ENCODE data around the gene LRMDA.

The LRMDA gene

GRCh38 chr10:76429368-76430060, 998.1 kb downstream of the LRMDA start:
- no peaks in the 10 kb centered on the region for H3K79me2 ChIP-seq

GRCh38 chr10:76430061-76430645, 998.7 kb downstream of the LRMDA start:
- H3K79me2 ChIP-seq = no peaks in the 10 kb centered on the region
- no peaks in the 10 kb centered on the region for H3K36me3 ChIP-seq (ENCODE audit: control insufficient read depth, insufficient read depth, low read length)
- H3K4me1 ChIP-seq = peaks cover 3% of the 10 kb centered on the region
- no peak overlapping the region for H3K4me2 ChIP-seq (ENCODE audit: low read length)
- no peaks in the 10 kb centered on the region for H3K27me3 ChIP-seq (ENCODE audit: control insufficient read depth, insufficient read depth, low read length)
- no peak overlapping the region for H3K27ac ChIP-seq
- no peak overlapping the region for H2AFZ ChIP-seq
- no peak overlapping the region for H3K4me3 ChIP-seq (ENCODE audit: low read depth, low read length)
- TF ChIP-seq CTCF (IDR thresholded peaks at IDR 0.05) = no peak
- H3K9me3 ChIP-seq (ENCODE audit: control insufficient read depth, low read length) = no peaks in the 10 kb centered on the region
- H3K9ac ChIP-seq = no peak overlapping the region

More at GRCh38 chr10:76429368-76430060, 998.1 kb downstream of the LRMDA start:
- no peak overlapping the region for H3K4me3 ChIP-seq (ENCODE audit: low read depth, low read length)
- no peak overlapping the region for H2AFZ ChIP-seq
- H3K9ac ChIP-seq = no peak overlapping the region
- H3K4me2 ChIP-seq (ENCODE audit: low read length) = no peak overlapping the region
- H3K9me3 ChIP-seq (ENCODE audit: control insufficient read depth, low read length) = no peaks in the 10 kb centered on the region
- peaks cover 3% of the 10 kb centered on the region for H3K4me1 ChIP-seq
- TF ChIP-seq CTCF (IDR thresholded peaks at IDR 0.05) = no peak
- no peaks in the 10 kb centered on the region for H3K27me3 ChIP-seq (ENCODE audit: control insufficient read depth, insufficient read depth, low read length)
- H3K27ac ChIP-seq = no peak overlapping the region
- no peaks in the 10 kb centered on the region for H3K36me3 ChIP-seq (ENCODE audit: control insufficient read depth, insufficient read depth, low read length)

GRCh38 chr10:76432016-76433012, 1000.9 kb downstream of the LRMDA start:
- Histone ChIP-seq H3K27me3 (ENCODE audit: control insufficient read depth, insufficient read depth, low read length) (no peaks in the 10 kb centered on the region), H3K9ac (no peak overlapping the region), H3K79me2 (no peaks in the 10 kb centered on the region), H3K4me3 (ENCODE audit: low read depth, low read length) (no peak overlapping the region), H3K4me1 (peaks cover 3% of the 10 kb centered on the region), H3K27ac (no peak overlapping the region), H3K36me3 (ENCODE audit: control insufficient read depth, insufficient read depth, low read length) (no peaks in the 10 kb centered on the region), H2AFZ (no peak overlapping the region), H3K9me3 (ENCODE audit: control insufficient read depth, low read length) (no peaks in the 10 kb centered on the region), H3K4me2 (ENCODE audit: low read length) (peak overlapping the region; percentile 48)
- no peak for TF ChIP-seq CTCF (IDR thresholded peaks at IDR 0.05)

- Histone ChIP-seq H3K79me2 (no peaks in the 10 kb centered on the region), H3K36me3 (ENCODE audit: control insufficient read depth, insufficient read depth, low read length) (no peaks in the 10 kb centered on the region), H3K9ac (no peak overlapping the region), H3K27me3 (ENCODE audit: control insufficient read depth, insufficient read depth, low read length) (no peaks in the 10 kb centered on the region), H3K9me3 (ENCODE audit: control insufficient read depth, low read length) (no peaks in the 10 kb centered on the region), H3K27ac (no peak overlapping the region), H2AFZ (no peak overlapping the region), H3K4me1 (peaks cover 3% of the 10 kb centered on the region), H3K4me3 (ENCODE audit: low read depth, low read length) (no peak overlapping the region), H3K4me2 (ENCODE audit: low read length) (peak overlapping the region; percentile 48)
- TF ChIP-seq CTCF (IDR thresholded peaks at IDR 0.05) = no peak
These were observed 1002.0 kb downstream of the LRMDA start for GRCh38 chr10:76433161-76434005.

All from parathyroid adenoma (tissue), 2 donors.